K562 (cell line): ENCODE measurements around the gene AGPAT1. TPM values are rescaled to one million over a fixed set of nuclear protein-coding genes. Genes with fewer than 3 reads are reported as not detected.

Source experiments
- AFF4 ChIP-seq: sonication (generic); formaldehyde crosslinking; IDR thresholded peaks from 2 replicates; pipeline ENCODE4 v1.8.0; 2023; ENCODE audit warnings: mild to moderate bottlenecking, missing genetic modification reagents
- ASH1L ChIP-seq: fragments of 450-650 bp; IDR thresholded peaks from 2 replicates; pipeline ENCODE4 v1.6.1; 2018; ENCODE audit warnings: borderline replicate concordance, mild to moderate bottlenecking, low read depth; ENCODE audit not compliant: partially characterized antibody
- DNMT1 ChIP-seq: fragments of 450-650 bp; IDR thresholded peaks from 2 replicates; pipeline ENCODE4 v1.6.1; 2016; ENCODE audit warnings: antibody characterized with exemption, mild to moderate bottlenecking
- ELF1 ChIP-seq: fragments of 200-800 bp; sonication (Bioruptor generic); IDR thresholded peaks from 2 replicates; pipeline ENCODE4 v1.6.1; 2016; ENCODE audit warnings: missing genetic modification characterization, missing compliant biosample characterization
- IFI16 ChIP-seq: fragments of 250-450 bp; sonication (Bioruptor Pico); IDR thresholded peaks from 2 replicates; pipeline ENCODE4 v2.1.2; 2022; ENCODE audit warnings: mild to moderate bottlenecking, inconsistent platforms
- LCOR ChIP-seq: sonication (generic); formaldehyde crosslinking; IDR thresholded peaks from 2 replicates; pipeline ENCODE4 v1.8.0; 2022; ENCODE audit warnings: mild to moderate bottlenecking, missing genetic modification reagents
- MLLT1 ChIP-seq, 2 experiments: fragments of 450-650 bp; IDR thresholded peaks; 2 replicates each; pipeline ENCODE4 v1.6.1; 2016
- NR2C1 ChIP-seq, 2 experiments: fragments of 450-650 bp; IDR thresholded peaks; 2 replicates each; pipeline ENCODE4 v1.6.1; 2017; ENCODE audit warnings: mild to moderate bottlenecking in 2 of 2, antibody characterized with exemption in 1 of 2, inconsistent platforms in 1 of 2, missing compliant biosample characterization in 1 of 2, missing genetic modification characterization in 1 of 2
- PHF20 ChIP-seq: fragments of 450-650 bp; IDR thresholded peaks from 2 replicates; pipeline ENCODE4 v1.6.1; 2018; ENCODE audit not compliant: partially characterized antibody
- RAD21 ChIP-seq, 2 experiments: fragments of 250-450 bp in 1 of 2; fragments of 450-650 bp in 1 of 2; sonication (Bioruptor Pico) in 1 of 2; formaldehyde crosslinking in 1 of 2; IDR thresholded peaks in 1 of 2; conservative IDR thresholded peaks in 1 of 2; 2 replicates each; pipeline versions ENCODE4 v1.4.0 to v1.8.0; 2020 to 2022; ENCODE audit warnings: mild to moderate bottlenecking in 2 of 2, moderate library complexity in 1 of 2
- U2AF1 ChIP-seq: fragments of 200-400 bp; formaldehyde crosslinking; optimal IDR thresholded peaks from 2 replicates; pipeline ENCODE3; 2017; ENCODE audit warnings: mild to moderate bottlenecking, low read depth, low read length, moderate library complexity
- YBX1 ChIP-seq: fragments of 450-650 bp; IDR thresholded peaks from 2 replicates; pipeline ENCODE4 v1.7.1; 2016; ENCODE audit warnings: mild to moderate bottlenecking
- ZNF318 ChIP-seq, 2 experiments: fragments of 450-650 bp; IDR thresholded peaks; 2 replicates each; pipeline ENCODE4 v1.6.1; 2016; ENCODE audit warnings: mild to moderate bottlenecking in 2 of 2, borderline replicate concordance in 1 of 2, low read depth in 1 of 2, moderate library complexity in 1 of 2
- ZNF57 ChIP-seq: fragments of 450-650 bp; formaldehyde crosslinking; IDR thresholded peaks from 2 replicates; pipeline ENCODE4 v1.4.0; 2020; ENCODE audit warnings: mild to moderate bottlenecking, moderate library complexity
- ZNF79 ChIP-seq: fragments of 250-450 bp; sonication (Bioruptor Pico); IDR thresholded peaks from 2 replicates; pipeline ENCODE4 v1.4.0; 2020; ENCODE audit warnings: low read depth, mild to moderate bottlenecking, moderate library complexity
- polyA plus RNA-seq, 8 experiments: library from polyadenylated mRNA; depleted of rRNA in 4 of 8; stranded (reverse) in 5 of 8; unstranded in 3 of 8; fragments of >200 nt; fragmentation: Nextera tagmentation in 2 of 8; fragmentation: Illumina TruSeq in 1 of 8; extraction: Ambion mirVana in 2 of 8; extraction: Trizol in 1 of 8; gene quantifications; 2 replicates each; pipeline versions ENCODE4 v1.2.1 to v1.2.3, GENCODE V29; 2011 to 2014; ENCODE audit warnings: inconsistent platforms in 1 of 8, missing spikeins in 1 of 8
- total RNA-seq, 7 experiments: library from RNA; depleted of rRNA in 6 of 7; stranded (reverse); fragments of >200 nt in 6 of 7; fragmentation: Illumina TruSeq in 2 of 7; extraction: Trizol in 2 of 7; gene quantifications; 2 replicates each; pipeline versions ENCODE4 v1.2.1 to v1.2.3, GENCODE V29; 2011 to 2021; ENCODE audit warnings: low replicate concordance in 1 of 7

The AGPAT1 gene
- total and polyA plus RNA-seq, 9 of the 15 experiments (the other 6 are each of a cell fraction or from before 2014, with no cell fraction given), result 37.9 to 176 (median 69.4) TPM

GRCh38 chr6:32215617-32216016 lies 39.7 kb upstream of the AGPAT1 start (continued):
- TF ChIP-seq ZNF318 (IDR thresholded peaks at IDR 0.05; ENCODE audit: borderline replicate concordance in 1 of 2, low read depth in 1 of 2), result no peak
- TF ChIP-seq ZNF79 (CRISPR knock-in tag), result no peak
- TF ChIP-seq U2AF1, result no peak
- no peak for TF ChIP-seq LCOR (CRISPR knock-in tag)
- no peak for TF ChIP-seq IFI16
- TF ChIP-seq RAD21 (CRISPR knock-in tag; conservative IDR thresholded peaks at IDR 0.05 in 1 of 2, IDR thresholded peaks at IDR 0.05 in 1 of 2), result no peak
- TF ChIP-seq ASH1L, result peak; percentile 23
- no peak for TF ChIP-seq ZNF57 (CRISPR knock-in tag)
- TF ChIP-seq DNMT1, result no peak
- peak in 1 of 2 experiments; percentile 29; a peak in 1 of 4 replicates for TF ChIP-seq MLLT1 (IDR thresholded peaks at IDR 0.05)
- TF ChIP-seq PHF20, result no peak
- no peak for TF ChIP-seq ELF1 (tag)
- 0 out of 2 replicates have a peak, but pooled peaks have one; percentile 18 for TF ChIP-seq NR2C1 (IDR thresholded peaks at IDR 0.05)
- no peak for TF ChIP-seq NR2C1 (tag; IDR thresholded peaks at IDR 0.05)
- 0 out of 2 replicates have a peak, but pooled peaks have one; percentile 43 for TF ChIP-seq YBX1
- no peak for TF ChIP-seq AFF4 (CRISPR knock-in tag)
